Measurements from ENCODE around the gene ZC3H18. TPM values are rescaled to one million over a fixed set of nuclear protein-coding genes. Genes with fewer than 3 reads are reported as not detected.

ZC3H18 gene
- total RNA-seq, 6 experiments from 2014 or later: 8.7 to 22.8 (median 16.4) TPM

GRCh38 chr16:88631920-88632586 lies 61.9 kb downstream of the ZC3H18 start:
- WGBS (ENCODE audit: insufficient coverage, low coverage, low lambda C conversion rate, missing lambda C conversion rate): 72% methylated on average over 7 of the region's 30 CpGs
- no peak for ATAC-seq
- Histone ChIP-seq H3K27me3 (no peaks in the 10 kb centered on the region), H3K9me3 (no peaks in the 10 kb centered on the region), H3K36me3 (peaks cover 0 to 40% (median 13%) of the 10 kb centered on the region in 4 donors), H3K4me3 (no peak overlapping the region), H3K27ac (no peak overlapping the region), H3K4me1 (peaks cover 0 to 4% (median 0%) of the 10 kb centered on the region in 4 donors)
- DNase-seq: peak in 2 of 3 donors; percentile 40 to 46
- TF ChIP-seq, protein P1, sequence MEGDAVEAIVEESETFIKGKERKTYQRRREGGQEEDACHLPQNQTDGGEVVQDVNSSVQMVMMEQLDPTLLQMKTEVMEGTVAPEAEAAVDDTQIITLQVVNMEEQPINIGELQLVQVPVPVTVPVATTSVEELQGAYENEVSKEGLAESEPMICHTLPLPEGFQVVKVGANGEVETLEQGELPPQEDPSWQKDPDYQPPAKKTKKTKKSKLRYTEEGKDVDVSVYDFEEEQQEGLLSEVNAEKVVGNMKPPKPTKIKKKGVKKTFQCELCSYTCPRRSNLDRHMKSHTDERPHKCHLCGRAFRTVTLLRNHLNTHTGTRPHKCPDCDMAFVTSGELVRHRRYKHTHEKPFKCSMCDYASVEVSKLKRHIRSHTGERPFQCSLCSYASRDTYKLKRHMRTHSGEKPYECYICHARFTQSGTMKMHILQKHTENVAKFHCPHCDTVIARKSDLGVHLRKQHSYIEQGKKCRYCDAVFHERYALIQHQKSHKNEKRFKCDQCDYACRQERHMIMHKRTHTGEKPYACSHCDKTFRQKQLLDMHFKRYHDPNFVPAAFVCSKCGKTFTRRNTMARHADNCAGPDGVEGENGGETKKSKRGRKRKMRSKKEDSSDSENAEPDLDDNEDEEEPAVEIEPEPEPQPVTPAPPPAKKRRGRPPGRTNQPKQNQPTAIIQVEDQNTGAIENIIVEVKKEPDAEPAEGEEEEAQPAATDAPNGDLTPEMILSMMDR (IDR thresholded peaks at IDR 0.05): no peak
- TF ChIP-seq POLR2A (IDR thresholded peaks at IDR 0.05): no peak
- intact Hi-C loops (cut with DNase I): no loop called here

DNA sequence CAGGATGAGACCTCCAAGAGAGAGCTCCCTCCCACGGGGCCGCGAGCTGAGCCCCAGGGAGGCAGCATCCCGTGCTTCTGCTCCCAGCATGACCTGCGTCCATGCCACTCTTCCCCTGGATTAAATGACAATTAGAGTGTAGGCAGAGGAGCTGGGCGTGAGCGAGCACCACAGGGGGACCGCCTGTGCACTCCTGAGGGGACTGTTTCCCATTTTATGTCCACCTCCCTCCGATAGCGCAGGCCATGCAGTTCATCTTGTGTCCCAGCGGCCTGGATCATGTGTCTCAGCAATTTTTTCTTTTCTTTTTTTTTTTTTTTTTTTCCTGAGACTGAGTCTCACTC lies 62.4 kb downstream of the ZC3H18 start:
- DNase-seq: peak in 1 of 3 donors; percentile 40
- Histone ChIP-seq H3K27me3 (no peaks in the 10 kb centered on the region), H3K9me3 (no peaks in the 10 kb centered on the region), H3K27ac (no peak overlapping the region), H3K36me3 (peaks cover 0 to 37% (median 13%) of the 10 kb centered on the region in 4 donors), H3K4me3 (no peak overlapping the region), H3K4me1 (peaks cover 0 to 4% (median 0%) of the 10 kb centered on the region in 4 donors)
- ATAC-seq: no peak
- no peak for TF ChIP-seq POLR2A (IDR thresholded peaks at IDR 0.05)
- TF ChIP-seq, protein P1 (IDR thresholded peaks at IDR 0.05): no peak
- 100% methylated on average over 3 of the region's 11 CpGs for WGBS (ENCODE audit: insufficient coverage, low coverage, low lambda C conversion rate, missing lambda C conversion rate)
- intact Hi-C loops (cut with DNase I): no loop called here

DNA sequence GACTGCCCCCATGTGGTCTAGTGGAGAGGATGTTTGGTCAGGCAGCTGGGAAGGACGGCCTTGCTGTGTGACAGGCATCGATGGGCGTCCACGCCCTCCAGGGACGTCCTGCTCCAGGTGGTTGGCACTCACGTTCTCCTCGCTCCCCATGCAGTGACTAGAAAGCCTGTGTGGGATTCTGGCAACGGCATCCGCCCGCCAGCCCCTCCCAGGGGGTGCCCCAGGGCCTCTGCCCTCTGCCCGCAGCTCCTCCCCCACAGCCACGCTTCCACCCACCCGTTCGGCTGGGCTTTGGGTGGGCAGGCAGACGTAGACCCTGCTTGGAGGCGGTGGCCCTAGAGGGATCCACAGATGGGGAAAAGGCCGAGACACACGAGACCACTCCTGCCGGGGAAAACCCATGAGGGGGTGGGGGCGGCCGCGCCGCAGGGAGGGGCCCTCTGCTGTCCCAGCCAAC lies 63.5 kb downstream of the ZC3H18 start:
- TF ChIP-seq, protein P1 (IDR thresholded peaks at IDR 0.05): peak in 2 of 4 donors; percentile 32 to 48
- TF ChIP-seq POLR2A (IDR thresholded peaks at IDR 0.05): no peak
- Histone ChIP-seq H3K4me1 (no peaks in the 10 kb centered on the region), H3K36me3 (peaks cover 0 to 31% (median 11%) of the 10 kb centered on the region in 4 donors), H3K27ac (peak overlapping the region in 1 of 3 donors; percentile 18), H3K9me3 (no peaks in the 10 kb centered on the region), H3K4me3 (peak overlapping the region in 2 of 3 donors; percentile 14 to 25), H3K27me3 (no peaks in the 10 kb centered on the region)
- DNase-seq: no peak
- intact Hi-C loops (cut with DNase I): no loop called here
- peak; percentile 52 to 63 (median 55) for ATAC-seq
- 36% methylated on average over 17 of the region's 23 CpGs for WGBS (ENCODE audit: insufficient coverage, low coverage, low lambda C conversion rate, missing lambda C conversion rate)

DNA sequence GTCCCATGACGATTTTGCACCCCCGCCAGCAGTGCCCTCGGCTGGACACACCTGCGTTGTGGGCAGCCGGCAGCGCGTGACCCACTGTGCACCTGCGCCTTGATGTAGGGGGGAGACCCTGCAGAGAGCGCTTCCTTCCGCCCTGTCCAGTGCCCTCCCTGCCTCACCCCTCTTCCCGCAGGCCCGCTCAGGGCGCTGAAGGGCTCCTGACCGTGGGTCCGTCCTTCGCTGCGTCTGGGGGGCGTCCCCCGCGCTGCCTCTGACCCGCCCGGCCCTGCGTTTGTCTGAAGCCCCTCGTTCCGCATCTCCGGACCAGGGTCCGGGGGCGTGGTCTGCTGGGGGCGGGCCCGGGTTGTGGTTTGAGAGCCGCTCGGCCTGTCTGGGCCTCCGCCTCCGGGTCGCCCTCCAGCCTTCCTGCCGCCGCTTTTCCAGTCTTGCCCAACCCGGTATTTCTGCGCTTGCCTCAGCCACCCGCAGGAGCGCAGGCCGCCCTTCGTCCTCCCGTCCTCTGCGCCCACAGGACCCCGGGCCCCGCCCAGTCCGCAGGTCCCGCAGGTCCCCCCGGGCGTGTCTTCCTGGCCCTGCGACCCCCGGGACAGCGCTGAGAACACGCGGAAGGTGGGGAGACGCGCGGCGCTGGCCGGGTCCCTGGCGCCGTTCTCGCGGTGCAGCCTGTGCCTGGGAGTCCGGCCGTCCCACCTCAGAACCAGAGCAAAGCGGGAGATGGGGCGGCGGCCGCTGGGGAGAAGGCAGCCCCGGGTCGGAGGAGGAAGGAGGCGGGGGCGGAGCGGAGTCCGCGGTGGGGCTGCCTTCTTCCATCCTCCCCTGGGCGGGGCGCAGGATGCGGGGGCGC lies 64.2 kb downstream of the ZC3H18 start:
- intact Hi-C loops (cut with DNase I): no loop called here
- TF ChIP-seq POLR2A (IDR thresholded peaks at IDR 0.05): no peak
- TF ChIP-seq, protein P1 (IDR thresholded peaks at IDR 0.05): no peak
- Histone ChIP-seq H3K4me1 (no peaks in the 10 kb centered on the region), H3K36me3 (peaks cover 0 to 28% (median 11%) of the 10 kb centered on the region in 4 donors), H3K27ac (peak overlapping the region in 1 of 3 donors; percentile 18), H3K9me3 (no peaks in the 10 kb centered on the region), H3K4me3 (peak overlapping the region; percentile 14 to 32 (median 25)), H3K27me3 (no peaks in the 10 kb centered on the region)
- 27% methylated on average over 10 of the region's 82 CpGs for WGBS (ENCODE audit: insufficient coverage, low coverage, low lambda C conversion rate, missing lambda C conversion rate)
- DNase-seq (peak in 1 of 3 donors; percentile 62), ATAC-seq (peak; percentile 41 to 64 (median 64))

All from right lobe of liver (tissue), 6 donors.